CD14-positive monocyte (primary cell): ENCODE data around the gene ELMO1. TPM values are rescaled to one million over a fixed set of nuclear protein-coding genes. Genes with fewer than 3 reads are reported as not detected.

ENCODE experiments used
- DNase-seq, 3 donors: peaks; one replicate each; pipeline ENCODE4 v3.0.0-alpha.2; 2011 to 2022
- H2AFZ ChIP-seq: 2 replicates; pipeline ENCODE4 v1.6.0; 2012; ENCODE audit warnings: mild to moderate bottlenecking, low read depth, low read length, inconsistent platforms; ENCODE audit not compliant: insufficient read depth, poor library complexity, severe bottlenecking
- H3K27ac ChIP-seq, 2 donors: 1 replicate in 1 of 2; 2 replicates in 1 of 2; pipeline ENCODE4 v1.5.1; 2012 to 2013; ENCODE audit warnings: low read length in 2 of 2, control low read depth in 1 of 2, inconsistent platforms in 1 of 2, low read depth in 1 of 2, mild to moderate bottlenecking in 1 of 2
- H3K27me3 ChIP-seq, 2 donors: one replicate each; pipeline versions ENCODE4 v1.6.0 to v1.6.1; 2011 to 2013; ENCODE audit warnings: low read length in 2 of 2; ENCODE audit not compliant: control insufficient read depth in 2 of 2, insufficient read depth in 2 of 2
- H3K36me3 ChIP-seq, 2 donors: replicated peaks in 1 of 2; 1 replicate in 1 of 2; 2 replicates in 1 of 2; pipeline versions ENCODE4 v1.5.1 to v1.6.1; 2012 to 2013; ENCODE audit warnings: low read length in 2 of 2, control low read depth in 1 of 2, inconsistent platforms in 1 of 2, mild to moderate bottlenecking in 1 of 2; ENCODE audit not compliant: insufficient read depth in 2 of 2, control insufficient read depth in 1 of 2
- H3K4me1 ChIP-seq, 2 donors: 1 replicate in 1 of 2; 2 replicates in 1 of 2; pipeline versions ENCODE4 v1.5.1 to v1.6.1; 2012 to 2013; ENCODE audit warnings: low read length in 2 of 2, control low read depth in 1 of 2, inconsistent platforms in 1 of 2, mild to moderate bottlenecking in 1 of 2, moderate library complexity in 1 of 2; ENCODE audit not compliant: insufficient read depth in 2 of 2, control insufficient read depth in 1 of 2
- H3K4me2 ChIP-seq: replicated peaks from 2 replicates; pipeline ENCODE3; 2012; ENCODE audit warnings: low read length, moderate library complexity, mild to moderate bottlenecking; ENCODE audit not compliant: poor library complexity, severe bottlenecking; ENCODE audit errors: extremely low read depth
- H3K4me3 ChIP-seq, 3 experiments: fragments of 200-600 bp in 1 of 3; sonication (generic) in 1 of 3; replicated peaks in 1 of 3; 1 replicate in 2 of 3; 2 replicates in 1 of 3; pipeline ENCODE4 v1.5.1; 2011 to 2013; ENCODE audit warnings: low read length in 3 of 3, mild to moderate bottlenecking in 3 of 3, control low read depth in 2 of 3, low read depth in 2 of 3, inconsistent platforms in 1 of 3, moderate library complexity in 1 of 3
- H3K79me2 ChIP-seq: 2 replicates; pipeline ENCODE4 v1.6.0; 2012; ENCODE audit warnings: mild to moderate bottlenecking, control low read depth, inconsistent platforms, low read length, moderate library complexity; ENCODE audit not compliant: insufficient read depth
- H3K9ac ChIP-seq: 2 replicates; pipeline ENCODE4 v1.6.0; 2017; ENCODE audit warnings: low read length, mild to moderate bottlenecking; ENCODE audit not compliant: insufficient read depth, poor library complexity, severe bottlenecking
- H3K9me3 ChIP-seq, 2 donors: replicated peaks in 1 of 2; 1 replicate in 1 of 2; 2 replicates in 1 of 2; pipeline versions ENCODE4 v1.5.1 to v1.6.1; 2012 to 2013; ENCODE audit warnings: low read length in 2 of 2, control low read depth in 1 of 2; ENCODE audit not compliant: control insufficient read depth in 1 of 2, insufficient read depth in 1 of 2
- H4K20me1 ChIP-seq: 2 replicates; pipeline ENCODE4 v1.6.0; 2012; ENCODE audit warnings: mild to moderate bottlenecking, low read length, control low read depth, moderate library complexity; ENCODE audit not compliant: insufficient read depth
- H3K27ac Mint-ChIP-seq, 7 donors: one replicate each; pipeline ENCODE4 v1.8.0; 2020; ENCODE audit warnings: mild to moderate bottlenecking in 7 of 7, mixed read lengths in 7 of 7, moderate library complexity in 6 of 7, inconsistent platforms in 2 of 7
- H3K27me3 Mint-ChIP-seq, 3 donors: one replicate each; pipeline ENCODE4 v1.8.0; 2021 to 2022; ENCODE audit warnings: low read depth in 3 of 3, mild to moderate bottlenecking in 3 of 3, mixed read lengths in 3 of 3, moderate library complexity in 3 of 3, inconsistent platforms in 1 of 3
- H3K36me3 Mint-ChIP-seq, 2 donors: one replicate each; pipeline ENCODE4 v1.8.0; 2020; ENCODE audit warnings: mixed read lengths in 2 of 2, inconsistent platforms in 1 of 2, mild to moderate bottlenecking in 1 of 2
- H3K4me1 Mint-ChIP-seq: one replicate; pipeline ENCODE4 v1.8.0; 2020; ENCODE audit warnings: mild to moderate bottlenecking, mixed read lengths
- H3K4me3 Mint-ChIP-seq, 2 donors: one replicate each; pipeline ENCODE4 v1.8.0; 2020; ENCODE audit warnings: mild to moderate bottlenecking in 2 of 2, mixed read lengths in 2 of 2, moderate library complexity in 1 of 2
- H3K9me3 Mint-ChIP-seq, 7 donors: one replicate each; pipeline ENCODE4 v1.8.0; 2020 to 2022; ENCODE audit warnings: mixed read lengths in 7 of 7, mild to moderate bottlenecking in 6 of 7, moderate library complexity in 6 of 7, inconsistent platforms in 2 of 7
- WGBS: methylation state at CpG from one replicate; pipeline ENCODE4 v1.1.5; 2013; ENCODE audit warnings: missing lambda C conversion rate; ENCODE audit not compliant: insufficient coverage; 5-methylcytosine and 5-hydroxymethylcytosine counted together
- intact Hi-C, 2 donors: fragments of 100-400 bp; cut with micrococcal nuclease; formaldehyde crosslinking; loops; one replicate each; pipeline versions ENCODE4 v1.15.0 to v1.15.1; 2023
- polyA plus RNA-seq, 3 donors: library from polyadenylated mRNA; depleted of rRNA in 1 of 3; unstranded in 2 of 3; stranded (reverse) in 1 of 3; fragments of 300-500 nt in 2 of 3; fragments of >200 nt in 1 of 3; fragmentation: Illumina TruSeq in 2 of 3; gene quantifications; 1 replicate in 2 of 3; 2 replicates in 1 of 3; pipeline ENCODE4 v1.2.3, GENCODE V29; 2012 to 2021
- TF ChIP-seq, protein P1 (sequence below): fragments of 200-600 bp; IDR thresholded peaks from one replicate; pipeline ENCODE4 v1.8.0; 2022; ENCODE audit warnings: antibody characterized with exemption, mild to moderate bottlenecking

The ELMO1 gene
- polyA plus RNA-seq, 3 donors: 46.6 to 50.2 (median 46.7) TPM

- no peak for DNase-seq
- Mint-ChIP-seq H3K36me3 (peaks cover 17 to 19% of the 10 kb centered on the region in 2 donors), H3K4me3 (no peak overlapping the region), H3K4me1 (peaks cover 57% of the 10 kb centered on the region), H3K27ac (no peak overlapping the region), H3K9me3 (peaks cover 0 to 2% (median 0%) of the 10 kb centered on the region in 7 donors), H3K27me3 (no peaks in the 10 kb centered on the region)
- intact Hi-C loops: no loop called here
- H3K9me3 ChIP-seq: no peaks in the 10 kb centered on the region
- peaks cover 32 to 43% of the 10 kb centered on the region in 2 donors for H3K4me1 ChIP-seq
- H3K4me2 ChIP-seq: no peak overlapping the region
- WGBS: no CpG with 5 or more reads among the region's 1 CpG
- peaks cover 96% of the 10 kb centered on the region for H3K79me2 ChIP-seq
- H3K27me3 ChIP-seq: no peaks in the 10 kb centered on the region
- H3K4me3 ChIP-seq: no peak overlapping the region
- TF ChIP-seq, protein P1, sequence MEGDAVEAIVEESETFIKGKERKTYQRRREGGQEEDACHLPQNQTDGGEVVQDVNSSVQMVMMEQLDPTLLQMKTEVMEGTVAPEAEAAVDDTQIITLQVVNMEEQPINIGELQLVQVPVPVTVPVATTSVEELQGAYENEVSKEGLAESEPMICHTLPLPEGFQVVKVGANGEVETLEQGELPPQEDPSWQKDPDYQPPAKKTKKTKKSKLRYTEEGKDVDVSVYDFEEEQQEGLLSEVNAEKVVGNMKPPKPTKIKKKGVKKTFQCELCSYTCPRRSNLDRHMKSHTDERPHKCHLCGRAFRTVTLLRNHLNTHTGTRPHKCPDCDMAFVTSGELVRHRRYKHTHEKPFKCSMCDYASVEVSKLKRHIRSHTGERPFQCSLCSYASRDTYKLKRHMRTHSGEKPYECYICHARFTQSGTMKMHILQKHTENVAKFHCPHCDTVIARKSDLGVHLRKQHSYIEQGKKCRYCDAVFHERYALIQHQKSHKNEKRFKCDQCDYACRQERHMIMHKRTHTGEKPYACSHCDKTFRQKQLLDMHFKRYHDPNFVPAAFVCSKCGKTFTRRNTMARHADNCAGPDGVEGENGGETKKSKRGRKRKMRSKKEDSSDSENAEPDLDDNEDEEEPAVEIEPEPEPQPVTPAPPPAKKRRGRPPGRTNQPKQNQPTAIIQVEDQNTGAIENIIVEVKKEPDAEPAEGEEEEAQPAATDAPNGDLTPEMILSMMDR: no peak
- H2AFZ ChIP-seq: no peak overlapping the region
- no peak overlapping the region for H3K27ac ChIP-seq
- no peak overlapping the region for H3K9ac ChIP-seq
- H3K36me3 ChIP-seq: no peaks in the 10 kb centered on the region
- H4K20me1 ChIP-seq: peaks cover 95% of the 10 kb centered on the region
Observed at GRCh38 chr7:37439653-37440026, 9.0 kb downstream of the ELMO1 start.

- TF ChIP-seq, protein P1: no peak
- Mint-ChIP-seq H3K4me3 (no peak overlapping the region), H3K36me3 (peaks cover 11 to 19% of the 10 kb centered on the region in 2 donors), H3K9me3 (peaks cover 0 to 2% (median 0%) of the 10 kb centered on the region in 7 donors), H3K27me3 (no peaks in the 10 kb centered on the region), H3K4me1 (peaks cover 55% of the 10 kb centered on the region), H3K27ac (peak overlapping the region in 1 of 7 donors; percentile 17)
- Histone ChIP-seq H3K79me2 (peaks cover 96% of the 10 kb centered on the region), H3K4me2 (no peak overlapping the region), H3K9ac (no peak overlapping the region), H3K27me3 (no peaks in the 10 kb centered on the region), H3K4me3 (no peak overlapping the region), H4K20me1 (peaks cover 95% of the 10 kb centered on the region), H3K9me3 (no peaks in the 10 kb centered on the region), H3K4me1 (peaks cover 26 to 38% of the 10 kb centered on the region in 2 donors), H2AFZ (no peak overlapping the region), H3K36me3 (no peaks in the 10 kb centered on the region), H3K27ac (no peak overlapping the region)
- DNase-seq: no peak
- intact Hi-C loops: no loop called here
- 100% methylated on average over 3 of the region's 4 CpGs for WGBS
Observed at GRCh38 chr7:37438906-37439652, 9.6 kb downstream of the ELMO1 start.
